GM12878 (cell line): ENCODE data around the gene SLC39A11. TPM values are rescaled to one million over a fixed set of nuclear protein-coding genes. Genes with fewer than 3 reads are reported as not detected.

ENCODE experiments used
- ATAC-seq: fragments of 200-7000 bp; cut with Tn5 transposase; 3 replicates; pipeline ENCODE4 v1.9.1; 2020; ENCODE audit warnings: mild to moderate bottlenecking, moderate library complexity
- BruUV-seq: library from RNA; stranded (reverse); fragments of 400-500 nt; replicated peaks from 2 replicates; lab custom pipeline; 2021; lab: Mats Ljungman, UMichigan
- CTCF ChIA-PET: fragments of 300-600 bp; sonication (Branson Sonifier 250); formaldehyde crosslinking; extraction: SDS; loops from one replicate; lab custom pipeline; 2021; ENCODE audit warnings: inconsistent platforms; lab: Yijun Ruan, JAX
- POLR2A ChIA-PET: fragments of 350-600 bp; formaldehyde crosslinking; extraction: SDS; loops from one replicate; lab custom pipeline; 2021; ENCODE audit warnings: inconsistent platforms; lab: Charles Lee
- RAD21 ChIA-PET: fragments of 300-600 bp; sonication (Branson Sonifier 250); formaldehyde crosslinking; loops from one replicate; lab custom pipeline; 2023; ENCODE audit warnings: antibody characterized with exemption; ENCODE audit not compliant: unreplicated experiment; lab: Charles Lee
- SMC1A ChIA-PET: fragments of 300-600 bp; sonication (Branson Sonifier 250); formaldehyde crosslinking; loops from one replicate; lab custom pipeline; 2023; ENCODE audit not compliant: unreplicated experiment, uncharacterized antibody; lab: Charles Lee
- DNase-seq: peaks from one replicate; pipeline ENCODE4 v3.0.0-alpha.2; 2011; ENCODE audit warnings: low read depth, low spot score
- FAIRE-seq: peaks from 3 replicates; lab custom pipeline; 2011; peaks lifted over from hg19 to GRCh38; lab: Jason Lieb, UNC
- H2AFZ ChIP-seq: 2 replicates; pipeline ENCODE4 v1.6.0; 2011; ENCODE audit warnings: low read depth, low read length, control low read depth; ENCODE audit not compliant: control insufficient read depth
- H3K27ac ChIP-seq: 2 replicates; pipeline ENCODE4 v1.5.1; 2011; ENCODE audit warnings: control low read depth; ENCODE audit not compliant: control insufficient read depth, insufficient read depth
- H3K27me3 ChIP-seq, 2 experiments: replicated peaks in 1 of 2; 2 replicates each; pipeline versions ENCODE4 v1.6.0 to v1.6.1; 2011; ENCODE audit warnings: low read length in 1 of 2; ENCODE audit not compliant: control insufficient read depth in 2 of 2, insufficient read depth in 2 of 2
- H3K36me3 ChIP-seq, 2 experiments: 2 replicates each; pipeline ENCODE4 v1.5.1; 2011; ENCODE audit warnings: low read length in 1 of 2; ENCODE audit not compliant: control insufficient read depth in 2 of 2, insufficient read depth in 2 of 2
- H3K4me1 ChIP-seq: 2 replicates; pipeline ENCODE4 v1.6.1; 2011; ENCODE audit warnings: mild to moderate bottlenecking, low read length, moderate library complexity, mixed read lengths; ENCODE audit not compliant: control insufficient read depth, insufficient read depth
- H3K4me2 ChIP-seq: 2 replicates; pipeline ENCODE4 v1.6.0; 2011; ENCODE audit warnings: control low read depth; ENCODE audit not compliant: control insufficient read depth, insufficient read depth
- H3K4me3 ChIP-seq: fragments of 200-600 bp; sonication (generic); 2 replicates; pipeline ENCODE4 v1.5.1; 2016
- H3K79me2 ChIP-seq: 2 replicates; pipeline ENCODE4 v1.6.0; 2011; ENCODE audit warnings: low read length; ENCODE audit not compliant: control insufficient read depth, insufficient read depth
- H3K9ac ChIP-seq: 2 replicates; pipeline ENCODE4 v1.8.0; 2011; ENCODE audit warnings: low read length, control low read depth, mixed read lengths; ENCODE audit not compliant: control insufficient read depth, insufficient read depth
- H3K9me3 ChIP-seq: replicated peaks from 3 replicates; pipeline ENCODE4 v1.5.1; 2011; ENCODE audit warnings: mild to moderate bottlenecking, low read length; ENCODE audit not compliant: control insufficient read depth, insufficient read depth
- H4K20me1 ChIP-seq: 2 replicates; pipeline ENCODE4 v1.6.0; 2011; ENCODE audit not compliant: control insufficient read depth, insufficient read depth
- CBFB ChIP-seq: IDR thresholded peaks from 2 replicates; pipeline ENCODE4 v1.6.1; 2016; ENCODE audit warnings: antibody characterized with exemption, low read depth
- JUNB ChIP-seq: IDR thresholded peaks from 2 replicates; pipeline ENCODE4 v1.6.1; 2016; ENCODE audit warnings: antibody characterized with exemption, mild to moderate bottlenecking
- MTA2 ChIP-seq: fragments of 450-650 bp; IDR thresholded peaks from 2 replicates; pipeline ENCODE4 v1.6.1; 2016; ENCODE audit warnings: low read depth, mild to moderate bottlenecking, moderate library complexity
- MTA3 ChIP-seq: IDR thresholded peaks from 2 replicates; pipeline ENCODE4 v1.6.1; 2012; ENCODE audit warnings: low read length, inconsistent platforms, borderline replicate concordance
- NBN ChIP-seq: fragments of 450-650 bp; IDR thresholded peaks from 2 replicates; pipeline ENCODE4 v1.6.1; 2016
- NRF1 ChIP-seq: conservative IDR thresholded peaks from 2 replicates; pipeline ENCODE4 v1.6.1; 2011; ENCODE audit warnings: mild to moderate bottlenecking, low read depth, low read length, improper control_type of control experiment
- SIN3A ChIP-seq: IDR thresholded peaks from 2 replicates; pipeline ENCODE4 v1.6.1; 2012; ENCODE audit warnings: low read depth, low read length, improper control_type of control experiment
- SPI1 ChIP-seq: IDR thresholded peaks from 2 replicates; pipeline ENCODE4 v1.6.1; 2011; ENCODE audit warnings: low read depth, mild to moderate bottlenecking, low read length, moderate library complexity, borderline replicate concordance; ENCODE audit not compliant: insufficient read depth
- TARDBP ChIP-seq: IDR thresholded peaks from 2 replicates; pipeline ENCODE4 v1.6.1; 2016; ENCODE audit warnings: borderline replicate concordance
- YY1 ChIP-seq: IDR thresholded peaks from 2 replicates; pipeline ENCODE4 v1.6.1; 2011; ENCODE audit warnings: low read depth, mild to moderate bottlenecking, low read length
- WGBS: methylation state at CpG from one replicate; pipeline ENCODE4 v1.1.6; 2016; ENCODE audit warnings: low lambda C conversion rate; ENCODE audit not compliant: insufficient replicate concordance, insufficient coverage; ENCODE audit errors: missing lambda C conversion rate; 5-methylcytosine and 5-hydroxymethylcytosine counted together
- in situ Hi-C: fragments of 300-500 bp; cut with MboI; formaldehyde crosslinking; loops from 9 replicates; pipeline ENCODE4 v1.14.3; 2018; ENCODE audit warnings: mixed read lengths
- intact Hi-C: fragments of 100-400 bp; cut with micrococcal nuclease; formaldehyde crosslinking; loops from one replicate; pipeline ENCODE4 v1.14.2; 2022; ENCODE audit not compliant: unreplicated experiment
- polyA plus RNA-seq, 11 experiments: library from polyadenylated mRNA; depleted of rRNA in 4 of 11; unstranded in 6 of 11; stranded (reverse) in 5 of 11; fragments of >200 nt; fragmentation: Nextera tagmentation in 4 of 11; fragmentation: Illumina TruSeq in 1 of 11; extraction: Ambion mirVana in 4 of 11; extraction: Trizol in 1 of 11; gene quantifications; 1 replicate in 1 of 11; 2 replicates in 10 of 11; pipeline versions ENCODE4 v1.2.1 to v1.2.3, GENCODE V29; 2011 to 2016; ENCODE audit warnings: inconsistent platforms in 2 of 11, missing spikeins in 2 of 11, low read depth in 1 of 11
- total RNA-seq, 4 experiments: library from RNA; depleted of rRNA in 3 of 4; stranded (reverse); fragments of >200 nt in 3 of 4; fragmentation: Illumina TruSeq in 1 of 4; extraction: Trizol in 1 of 4; gene quantifications; 2 replicates each; pipeline versions ENCODE4 v1.2.1 to v1.2.3, GENCODE V29; 2013 to 2021
- TF ChIP-seq, protein P1 (sequence below): fragments of 450-650 bp; formaldehyde crosslinking; IDR thresholded peaks from 2 replicates; pipeline ENCODE4 v1.4.0; 2020; ENCODE audit warnings: mild to moderate bottlenecking, moderate library complexity
- TF ChIP-seq, protein P2 (sequence below): fragments of 450-650 bp; IDR thresholded peaks from 2 replicates; pipeline ENCODE4 v1.6.1; 2017; ENCODE audit warnings: mild to moderate bottlenecking
- TF ChIP-seq, protein P3 (sequence below): fragments of 450-650 bp; IDR thresholded peaks from 2 replicates; pipeline ENCODE4 v1.6.1; 2018; ENCODE audit warnings: mild to moderate bottlenecking, low read depth, moderate library complexity; ENCODE audit not compliant: partially characterized antibody

Gene SLC39A11
- total and polyA plus RNA-seq, 10 of the 15 experiments (the other 5 are each of a cell fraction or from before 2014, with no cell fraction given) = 8.6 to 23.8 (median 14.0) TPM

DNA sequence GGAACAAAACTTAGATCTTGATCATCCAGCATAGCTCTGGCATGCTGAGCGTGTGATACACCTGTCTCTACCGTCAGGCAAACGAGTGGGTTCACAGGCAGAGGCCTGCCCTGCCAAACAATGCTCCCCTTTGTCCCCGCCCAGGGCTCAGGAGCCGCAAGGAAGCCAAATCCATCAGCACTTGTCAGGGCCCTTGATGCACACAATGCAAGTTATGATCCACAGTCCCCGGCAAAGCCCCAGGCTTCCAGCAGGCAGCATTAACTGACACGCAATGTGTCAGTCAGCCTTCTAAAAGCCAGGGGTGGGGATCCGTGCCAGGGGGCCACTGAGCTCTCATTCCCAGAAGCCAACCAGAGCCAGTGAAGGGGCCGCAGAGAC is 460.9 kb downstream of the SLC39A11 start:
- 57% methylated on average over 9 of the region's 9 CpGs for WGBS
- Histone ChIP-seq H3K4me2 (no peak overlapping the region), H3K4me3 (no peak overlapping the region), H3K9me3 (no peaks in the 10 kb centered on the region; the same call in 2 of the 3 replicates), H2AFZ (no peak overlapping the region), H3K27me3 (no peaks in the 10 kb centered on the region), H3K9ac (no peak overlapping the region), H3K79me2 (no peaks in the 10 kb centered on the region), H4K20me1 (no peaks in the 10 kb centered on the region), H3K27ac (no peak overlapping the region), H3K36me3 (no peaks in the 10 kb centered on the region), H3K4me1 (no peaks in the 10 kb centered on the region)
- in situ Hi-C loops (no loop called here), intact Hi-C loops (no loop called here)
- TF ChIP-seq NBN (no peak), MTA3 (no peak), TARDBP (no peak), MTA2 (no peak), YY1 (no peak), SPI1 (no peak), SIN3A (no peak), CBFB (no peak), NRF1 (no peak), JUNB (no peak)
- TF ChIP-seq, protein P1, sequence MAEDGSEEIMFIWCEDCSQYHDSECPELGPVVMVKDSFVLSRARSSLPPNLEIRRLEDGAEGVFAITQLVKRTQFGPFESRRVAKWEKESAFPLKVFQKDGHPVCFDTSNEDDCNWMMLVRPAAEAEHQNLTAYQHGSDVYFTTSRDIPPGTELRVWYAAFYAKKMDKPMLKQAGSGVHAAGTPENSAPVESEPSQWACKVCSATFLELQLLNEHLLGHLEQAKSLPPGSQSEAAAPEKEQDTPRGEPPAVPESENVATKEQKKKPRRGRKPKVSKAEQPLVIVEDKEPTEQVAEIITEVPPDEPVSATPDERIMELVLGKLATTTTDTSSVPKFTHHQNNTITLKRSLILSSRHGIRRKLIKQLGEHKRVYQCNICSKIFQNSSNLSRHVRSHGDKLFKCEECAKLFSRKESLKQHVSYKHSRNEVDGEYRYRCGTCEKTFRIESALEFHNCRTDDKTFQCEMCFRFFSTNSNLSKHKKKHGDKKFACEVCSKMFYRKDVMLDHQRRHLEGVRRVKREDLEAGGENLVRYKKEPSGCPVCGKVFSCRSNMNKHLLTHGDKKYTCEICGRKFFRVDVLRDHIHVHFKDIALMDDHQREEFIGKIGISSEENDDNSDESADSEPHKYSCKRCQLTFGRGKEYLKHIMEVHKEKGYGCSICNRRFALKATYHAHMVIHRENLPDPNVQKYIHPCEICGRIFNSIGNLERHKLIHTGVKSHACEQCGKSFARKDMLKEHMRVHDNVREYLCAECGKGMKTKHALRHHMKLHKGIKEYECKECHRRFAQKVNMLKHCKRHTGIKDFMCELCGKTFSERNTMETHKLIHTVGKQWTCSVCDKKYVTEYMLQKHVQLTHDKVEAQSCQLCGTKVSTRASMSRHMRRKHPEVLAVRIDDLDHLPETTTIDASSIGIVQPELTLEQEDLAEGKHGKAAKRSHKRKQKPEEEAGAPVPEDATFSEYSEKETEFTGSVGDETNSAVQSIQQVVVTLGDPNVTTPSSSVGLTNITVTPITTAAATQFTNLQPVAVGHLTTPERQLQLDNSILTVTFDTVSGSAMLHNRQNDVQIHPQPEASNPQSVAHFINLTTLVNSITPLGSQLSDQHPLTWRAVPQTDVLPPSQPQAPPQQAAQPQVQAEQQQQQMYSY (CRISPR knock-in tag) = no peak
- TF ChIP-seq, protein P2, sequence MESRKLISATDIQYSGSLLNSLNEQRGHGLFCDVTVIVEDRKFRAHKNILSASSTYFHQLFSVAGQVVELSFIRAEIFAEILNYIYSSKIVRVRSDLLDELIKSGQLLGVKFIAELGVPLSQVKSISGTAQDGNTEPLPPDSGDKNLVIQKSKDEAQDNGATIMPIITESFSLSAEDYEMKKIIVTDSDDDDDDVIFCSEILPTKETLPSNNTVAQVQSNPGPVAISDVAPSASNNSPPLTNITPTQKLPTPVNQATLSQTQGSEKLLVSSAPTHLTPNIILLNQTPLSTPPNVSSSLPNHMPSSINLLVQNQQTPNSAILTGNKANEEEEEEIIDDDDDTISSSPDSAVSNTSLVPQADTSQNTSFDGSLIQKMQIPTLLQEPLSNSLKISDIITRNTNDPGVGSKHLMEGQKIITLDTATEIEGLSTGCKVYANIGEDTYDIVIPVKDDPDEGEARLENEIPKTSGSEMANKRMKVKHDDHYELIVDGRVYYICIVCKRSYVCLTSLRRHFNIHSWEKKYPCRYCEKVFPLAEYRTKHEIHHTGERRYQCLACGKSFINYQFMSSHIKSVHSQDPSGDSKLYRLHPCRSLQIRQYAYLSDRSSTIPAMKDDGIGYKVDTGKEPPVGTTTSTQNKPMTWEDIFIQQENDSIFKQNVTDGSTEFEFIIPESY = no peak
- TF ChIP-seq, protein P3, sequence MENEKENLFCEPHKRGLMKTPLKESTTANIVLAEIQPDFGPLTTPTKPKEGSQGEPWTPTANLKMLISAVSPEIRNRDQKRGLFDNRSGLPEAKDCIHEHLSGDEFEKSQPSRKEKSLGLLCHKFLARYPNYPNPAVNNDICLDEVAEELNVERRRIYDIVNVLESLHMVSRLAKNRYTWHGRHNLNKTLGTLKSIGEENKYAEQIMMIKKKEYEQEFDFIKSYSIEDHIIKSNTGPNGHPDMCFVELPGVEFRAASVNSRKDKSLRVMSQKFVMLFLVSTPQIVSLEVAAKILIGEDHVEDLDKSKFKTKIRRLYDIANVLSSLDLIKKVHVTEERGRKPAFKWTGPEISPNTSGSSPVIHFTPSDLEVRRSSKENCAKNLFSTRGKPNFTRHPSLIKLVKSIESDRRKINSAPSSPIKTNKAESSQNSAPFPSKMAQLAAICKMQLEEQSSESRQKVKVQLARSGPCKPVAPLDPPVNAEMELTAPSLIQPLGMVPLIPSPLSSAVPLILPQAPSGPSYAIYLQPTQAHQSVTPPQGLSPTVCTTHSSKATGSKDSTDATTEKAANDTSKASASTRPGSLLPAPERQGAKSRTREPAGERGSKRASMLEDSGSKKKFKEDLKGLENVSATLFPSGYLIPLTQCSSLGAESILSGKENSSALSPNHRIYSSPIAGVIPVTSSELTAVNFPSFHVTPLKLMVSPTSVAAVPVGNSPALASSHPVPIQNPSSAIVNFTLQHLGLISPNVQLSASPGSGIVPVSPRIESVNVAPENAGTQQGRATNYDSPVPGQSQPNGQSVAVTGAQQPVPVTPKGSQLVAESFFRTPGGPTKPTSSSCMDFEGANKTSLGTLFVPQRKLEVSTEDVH = no peak
- CTCF ChIA-PET = no interaction called here
- DNase-seq (no peak), FAIRE-seq (no peak), ATAC-seq (no peak)
- SMC1A ChIA-PET = no interaction called here
- POLR2A ChIA-PET = no interaction called here
- RAD21 ChIA-PET = no interaction called here
- no TSS peak for BruUV-seq
